GM12878 (cell line): ENCODE results near the gene FSD1L. TPM values are rescaled to one million over a fixed set of nuclear protein-coding genes. Genes with fewer than 3 reads are reported as not detected.

ENCODE experiments used
- ASH2L ChIP-seq: fragments of 300-600, 200-600 bp; sonication (generic); IDR thresholded peaks from 2 replicates; pipeline ENCODE4 v1.6.1; 2017; ENCODE audit warnings: low read depth, mild to moderate bottlenecking, borderline replicate concordance
- BCL3 ChIP-seq: IDR thresholded peaks from 2 replicates; pipeline ENCODE4 v1.6.1; 2011; ENCODE audit warnings: borderline replicate concordance, low read depth, mild to moderate bottlenecking, moderate library complexity, low read length; ENCODE audit not compliant: insufficient read depth, poor library complexity, severe bottlenecking
- BRCA1 ChIP-seq: IDR thresholded peaks from 2 replicates; pipeline ENCODE4 v1.6.1; 2011; ENCODE audit warnings: low read depth, low read length, improper control_type of control experiment
- CBFB ChIP-seq: IDR thresholded peaks from 2 replicates; pipeline ENCODE4 v1.6.1; 2016; ENCODE audit warnings: antibody characterized with exemption, low read depth
- CEBPZ ChIP-seq: fragments of 150-350 bp; IDR thresholded peaks from 2 replicates; pipeline ENCODE4 v1.6.1; 2016; ENCODE audit warnings: low read depth, low read length
- CHD4 ChIP-seq: fragments of 200-600 bp; sonication (generic); IDR thresholded peaks from 2 replicates; pipeline ENCODE4 v1.6.1; 2016; ENCODE audit warnings: mild to moderate bottlenecking
- DPF2 ChIP-seq: fragments of 450-650 bp; IDR thresholded peaks from 2 replicates; pipeline ENCODE4 v1.6.1; 2017; ENCODE audit warnings: mild to moderate bottlenecking
- EED ChIP-seq: sonication (generic); IDR thresholded peaks from 2 replicates; pipeline ENCODE4 v1.6.1; 2016; ENCODE audit warnings: antibody characterized with exemption, low read depth
- EGR1 ChIP-seq, 2 experiments: IDR thresholded peaks; 1 replicate in 1 of 2; 2 replicates in 1 of 2; pipeline ENCODE4 v1.6.1; 2011 to 2012; ENCODE audit warnings: low read depth in 2 of 2, low read length in 2 of 2, borderline replicate concordance in 1 of 2, mild to moderate bottlenecking in 1 of 2, moderate library complexity in 1 of 2
- ESRRA ChIP-seq: IDR thresholded peaks from 2 replicates; pipeline ENCODE4 v1.6.1; 2012; ENCODE audit warnings: mild to moderate bottlenecking, low read length, improper control_type of control experiment
- KAT2A ChIP-seq: conservative IDR thresholded peaks from 2 replicates; pipeline ENCODE4 v1.6.1; 2011; ENCODE audit warnings: low read depth, low read length; ENCODE audit not compliant: control insufficient read depth
- MTA3 ChIP-seq: IDR thresholded peaks from 2 replicates; pipeline ENCODE4 v1.6.1; 2012; ENCODE audit warnings: low read length, inconsistent platforms, borderline replicate concordance
- PAX8 ChIP-seq: fragments of 450-650 bp; IDR thresholded peaks from 2 replicates; pipeline ENCODE4 v1.6.1; 2017; ENCODE audit warnings: mild to moderate bottlenecking, moderate library complexity
- POLR2AphosphoS5 ChIP-seq: IDR thresholded peaks from 2 replicates; pipeline ENCODE4 v1.6.1; 2011; ENCODE audit warnings: mild to moderate bottlenecking, low read length, inconsistent platforms
- RELB ChIP-seq: fragments of 450-650 bp; IDR thresholded peaks from 2 replicates; pipeline ENCODE4 v1.6.1; 2017; ENCODE audit warnings: low read depth, mild to moderate bottlenecking, moderate library complexity
- SIN3A ChIP-seq: IDR thresholded peaks from 2 replicates; pipeline ENCODE4 v1.6.1; 2012; ENCODE audit warnings: low read depth, low read length, improper control_type of control experiment
- SPI1 ChIP-seq: IDR thresholded peaks from 2 replicates; pipeline ENCODE4 v1.6.1; 2011; ENCODE audit warnings: low read depth, mild to moderate bottlenecking, low read length, moderate library complexity, borderline replicate concordance; ENCODE audit not compliant: insufficient read depth
- SREBF1 ChIP-seq: IDR thresholded peaks from 2 replicates; pipeline ENCODE4 v1.6.1; 2012; ENCODE audit warnings: mild to moderate bottlenecking, low read length
- YY1 ChIP-seq: IDR thresholded peaks from 2 replicates; pipeline ENCODE4 v1.6.1; 2011; ENCODE audit warnings: low read depth, mild to moderate bottlenecking, low read length
- polyA plus RNA-seq, 11 experiments: library from polyadenylated mRNA; depleted of rRNA in 4 of 11; unstranded in 6 of 11; stranded (reverse) in 5 of 11; fragments of >200 nt; fragmentation: Nextera tagmentation in 4 of 11; fragmentation: Illumina TruSeq in 1 of 11; extraction: Ambion mirVana in 4 of 11; extraction: Trizol in 1 of 11; gene quantifications; 1 replicate in 1 of 11; 2 replicates in 10 of 11; pipeline versions ENCODE4 v1.2.1 to v1.2.3, GENCODE V29; 2011 to 2016; ENCODE audit warnings: inconsistent platforms in 2 of 11, missing spikeins in 2 of 11, low read depth in 1 of 11
- total RNA-seq, 4 experiments: library from RNA; depleted of rRNA in 3 of 4; stranded (reverse); fragments of >200 nt in 3 of 4; fragmentation: Illumina TruSeq in 1 of 4; extraction: Trizol in 1 of 4; gene quantifications; 2 replicates each; pipeline versions ENCODE4 v1.2.1 to v1.2.3, GENCODE V29; 2013 to 2021
- TF ChIP-seq, protein P1 (sequence below): IDR thresholded peaks from 2 replicates; pipeline ENCODE4 v1.6.1; 2012; ENCODE audit warnings: mild to moderate bottlenecking, low read depth, low read length

The FSD1L gene
- total and polyA plus RNA-seq, 10 of the 15 experiments (the other 5 are each of a cell fraction or from before 2014, with no cell fraction given) = 11.9 to 52.4 (median 17.0) TPM

GRCh38 chr9:105557804-105558610, 110.2 kb downstream of the FSD1L start, which contains the start of gene FKTN (continued):
- TF ChIP-seq BCL3 (peak; percentile 23), DPF2 (no peak; the same call in 1 of the 2 replicates), POLR2AphosphoS5 (peak; percentile 95), CBFB (peak; percentile 64; the same call in 1 of the 2 replicates), CEBPZ (no peak), SPI1 (no peak), PAX8 (no peak), EGR1 (IDR thresholded peaks at IDR 0.05; ENCODE audit: borderline replicate concordance in 1 of 2, low read depth in 2 of 2, low read length in 2 of 2) (no peak), YY1 (peak; percentile 28; the same call in 1 of the 2 replicates), SIN3A (no peak), KAT2A (no peak), RELB (peak; percentile 73), MTA3 (peak; percentile 16; the same call in 1 of the 2 replicates), ASH2L (no peak), BRCA1 (no peak), ESRRA (no peak), EED (peak; percentile 86), CHD4 (no peak), SREBF1 (no peak)
- TF ChIP-seq, protein P1, sequence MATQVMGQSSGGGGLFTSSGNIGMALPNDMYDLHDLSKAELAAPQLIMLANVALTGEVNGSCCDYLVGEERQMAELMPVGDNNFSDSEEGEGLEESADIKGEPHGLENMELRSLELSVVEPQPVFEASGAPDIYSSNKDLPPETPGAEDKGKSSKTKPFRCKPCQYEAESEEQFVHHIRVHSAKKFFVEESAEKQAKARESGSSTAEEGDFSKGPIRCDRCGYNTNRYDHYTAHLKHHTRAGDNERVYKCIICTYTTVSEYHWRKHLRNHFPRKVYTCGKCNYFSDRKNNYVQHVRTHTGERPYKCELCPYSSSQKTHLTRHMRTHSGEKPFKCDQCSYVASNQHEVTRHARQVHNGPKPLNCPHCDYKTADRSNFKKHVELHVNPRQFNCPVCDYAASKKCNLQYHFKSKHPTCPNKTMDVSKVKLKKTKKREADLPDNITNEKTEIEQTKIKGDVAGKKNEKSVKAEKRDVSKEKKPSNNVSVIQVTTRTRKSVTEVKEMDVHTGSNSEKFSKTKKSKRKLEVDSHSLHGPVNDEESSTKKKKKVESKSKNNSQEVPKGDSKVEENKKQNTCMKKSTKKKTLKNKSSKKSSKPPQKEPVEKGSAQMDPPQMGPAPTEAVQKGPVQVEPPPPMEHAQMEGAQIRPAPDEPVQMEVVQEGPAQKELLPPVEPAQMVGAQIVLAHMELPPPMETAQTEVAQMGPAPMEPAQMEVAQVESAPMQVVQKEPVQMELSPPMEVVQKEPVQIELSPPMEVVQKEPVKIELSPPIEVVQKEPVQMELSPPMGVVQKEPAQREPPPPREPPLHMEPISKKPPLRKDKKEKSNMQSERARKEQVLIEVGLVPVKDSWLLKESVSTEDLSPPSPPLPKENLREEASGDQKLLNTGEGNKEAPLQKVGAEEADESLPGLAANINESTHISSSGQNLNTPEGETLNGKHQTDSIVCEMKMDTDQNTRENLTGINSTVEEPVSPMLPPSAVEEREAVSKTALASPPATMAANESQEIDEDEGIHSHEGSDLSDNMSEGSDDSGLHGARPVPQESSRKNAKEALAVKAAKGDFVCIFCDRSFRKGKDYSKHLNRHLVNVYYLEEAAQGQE = peak; percentile 48; the same call in 1 of the 2 replicates
